Measurements from ENCODE around the gene ITCH.

ITCH gene

GRCh38 chr20:34362502-34363061, 491 bp upstream of the ITCH start:
- no peak for TF ChIP-seq CTCF (IDR thresholded peaks at IDR 0.05; ENCODE audit: borderline replicate concordance, extremely low read depth, low read length, poor library complexity, severe bottlenecking)
- no peak for TF ChIP-seq EZH2 (IDR thresholded peaks at IDR 0.05; ENCODE audit: borderline replicate concordance, low read depth, low read length, severe bottlenecking)
- no peak for DNase-seq
- peak overlapping the region; percentile 88 for H3K9ac ChIP-seq (ENCODE audit: low read depth, low read length)

GRCh38 chr20:34363465-34364222, 571 bp downstream of the ITCH start:
- no peaks in the 10 kb centered on the region for H3K9me3 ChIP-seq (ENCODE audit: insufficient read depth, low read length, severe bottlenecking)
- peak overlapping the region; percentile 92 for H3K4me2 ChIP-seq (ENCODE audit: insufficient read depth, low read length)
- peak overlapping the region; percentile 67 to 94 for H3K4me3 ChIP-seq (ENCODE audit: low read depth in 1 of 2, low read length in 2 of 2)
- peaks cover 14% of the 10 kb centered on the region for H3K36me3 ChIP-seq (ENCODE audit: insufficient read depth, low read length)
- peak overlapping the region; percentile 88 for H3K9ac ChIP-seq (ENCODE audit: low read depth, low read length)
- DNase-seq (peak; percentile 40), ATAC-seq (ENCODE audit: insufficient read depth, low read depth) (peak; percentile 59)
- H2AFZ ChIP-seq (ENCODE audit: low read depth, low read length) = peak overlapping the region; percentile 93
- H3K27me3 ChIP-seq (ENCODE audit: insufficient read depth, low read length, poor library complexity) = no peaks in the 10 kb centered on the region
- peaks cover 23% of the 10 kb centered on the region for H4K20me1 ChIP-seq (ENCODE audit: insufficient read depth, low read length)
- no peak for TF ChIP-seq EZH2 (IDR thresholded peaks at IDR 0.05; ENCODE audit: borderline replicate concordance, low read depth, low read length, severe bottlenecking)
- peaks cover 55% of the 10 kb centered on the region for H3K79me2 ChIP-seq (ENCODE audit: insufficient read depth, low read length)
- peaks cover 36% of the 10 kb centered on the region for H3K4me1 ChIP-seq (ENCODE audit: insufficient read depth, low read length)
- H3K27ac ChIP-seq (ENCODE audit: low read length) = peak overlapping the region; percentile 82

More at GRCh38 chr20:34362502-34363061, 491 bp upstream of the ITCH start:
- H3K79me2 ChIP-seq (ENCODE audit: insufficient read depth, low read length) = peaks cover 45% of the 10 kb centered on the region
- peak overlapping the region; percentile 93 for H2AFZ ChIP-seq (ENCODE audit: low read depth, low read length)
- ATAC-seq (ENCODE audit: insufficient read depth, low read depth) = peak; percentile 10; the same call in 2 of the 3 replicates
- peaks cover 10% of the 10 kb centered on the region for H3K36me3 ChIP-seq (ENCODE audit: insufficient read depth, low read length)
- no peaks in the 10 kb centered on the region for H3K27me3 ChIP-seq (ENCODE audit: insufficient read depth, low read length, poor library complexity)
- peaks cover 36% of the 10 kb centered on the region for H3K4me1 ChIP-seq (ENCODE audit: insufficient read depth, low read length)
- peaks cover 14% of the 10 kb centered on the region for H4K20me1 ChIP-seq (ENCODE audit: insufficient read depth, low read length)
- peak overlapping the region; percentile 67 to 94; a peak in 3 of 4 replicates for H3K4me3 ChIP-seq (ENCODE audit: low read depth in 1 of 2, low read length in 2 of 2)
- peak overlapping the region; percentile 92 for H3K4me2 ChIP-seq (ENCODE audit: insufficient read depth, low read length)
- H3K9me3 ChIP-seq (ENCODE audit: insufficient read depth, low read length, severe bottlenecking) = no peaks in the 10 kb centered on the region
- peak overlapping the region; percentile 63 for H3K27ac ChIP-seq (ENCODE audit: low read length)

GRCh38 chr20:34364223-34364506, 1.1 kb downstream of the ITCH start:
- Histone ChIP-seq H3K4me2 (ENCODE audit: insufficient read depth, low read length) (peak overlapping the region; percentile 92), H4K20me1 (ENCODE audit: insufficient read depth, low read length) (peaks cover 28% of the 10 kb centered on the region), H3K9ac (ENCODE audit: low read depth, low read length) (peak overlapping the region; percentile 88), H2AFZ (ENCODE audit: low read depth, low read length) (peak overlapping the region; percentile 93), H3K27ac (ENCODE audit: low read length) (peak overlapping the region; percentile 82), H3K36me3 (ENCODE audit: insufficient read depth, low read length) (peaks cover 20% of the 10 kb centered on the region), H3K27me3 (ENCODE audit: insufficient read depth, low read length, poor library complexity) (no peaks in the 10 kb centered on the region), H3K4me3 (ENCODE audit: low read depth in 1 of 2, low read length in 2 of 2) (peak overlapping the region; percentile 67 to 94), H3K9me3 (ENCODE audit: insufficient read depth, low read length, severe bottlenecking) (no peaks in the 10 kb centered on the region), H3K79me2 (ENCODE audit: insufficient read depth, low read length) (peaks cover 61% of the 10 kb centered on the region), H3K4me1 (ENCODE audit: insufficient read depth, low read length) (peaks cover 36% of the 10 kb centered on the region)
- DNase-seq = no peak
- no peak for TF ChIP-seq CTCF (IDR thresholded peaks at IDR 0.05; ENCODE audit: borderline replicate concordance, extremely low read depth, low read length, poor library complexity, severe bottlenecking)
- no peak for TF ChIP-seq EZH2 (IDR thresholded peaks at IDR 0.05; ENCODE audit: borderline replicate concordance, low read depth, low read length, severe bottlenecking)
- ATAC-seq (ENCODE audit: insufficient read depth, low read depth) = no peak

GRCh38 chr20:34365765-34366213, 2.7 kb downstream of the ITCH start:
- Histone ChIP-seq H3K79me2 (ENCODE audit: insufficient read depth, low read length) (peaks cover 76% of the 10 kb centered on the region), H3K36me3 (ENCODE audit: insufficient read depth, low read length) (peaks cover 36% of the 10 kb centered on the region), H3K4me3 (ENCODE audit: low read depth in 1 of 2, low read length in 2 of 2) (no peak overlapping the region), H3K9ac (ENCODE audit: low read depth, low read length) (no peak overlapping the region), H3K4me2 (ENCODE audit: insufficient read depth, low read length) (peak overlapping the region; percentile 92; the same call in 1 of the 2 replicates), H2AFZ (ENCODE audit: low read depth, low read length) (no peak overlapping the region), H3K9me3 (ENCODE audit: insufficient read depth, low read length, severe bottlenecking) (no peaks in the 10 kb centered on the region), H3K27me3 (ENCODE audit: insufficient read depth, low read length, poor library complexity) (no peaks in the 10 kb centered on the region), H3K4me1 (ENCODE audit: insufficient read depth, low read length) (peaks cover 36% of the 10 kb centered on the region), H4K20me1 (ENCODE audit: insufficient read depth, low read length) (peaks cover 32% of the 10 kb centered on the region), H3K27ac (ENCODE audit: low read length) (no peak overlapping the region; the same call in 1 of the 2 replicates)
- ATAC-seq (ENCODE audit: insufficient read depth, low read depth) = no peak
- peak; percentile 19 for DNase-seq
- no peak for TF ChIP-seq EZH2 (IDR thresholded peaks at IDR 0.05; ENCODE audit: borderline replicate concordance, low read depth, low read length, severe bottlenecking)
- no peak for TF ChIP-seq CTCF (IDR thresholded peaks at IDR 0.05; ENCODE audit: borderline replicate concordance, extremely low read depth, low read length, poor library complexity, severe bottlenecking)
